Liver (tissue), 9 donors: ENCODE data around the gene CEP83. TPM values are rescaled to one million over a fixed set of nuclear protein-coding genes. Genes with fewer than 3 reads are reported as not detected.

Experiments
- DNase-seq: peaks from one replicate; pipeline ENCODE4 v3.0.0-alpha.2; 2017; ENCODE audit warnings: low spot score
- H3K27ac ChIP-seq, 2 donors: one replicate each; pipeline ENCODE4 v1.7.0; 2013; ENCODE audit warnings: inconsistent platforms in 2 of 2, low read length in 2 of 2, control low read depth in 1 of 2, low read depth in 1 of 2, mild to moderate bottlenecking in 1 of 2
- H3K27me3 ChIP-seq, 4 donors: one replicate each; pipeline versions ENCODE4 v1.6.1 to v1.7.0; 2013; ENCODE audit warnings: low read length in 3 of 4, inconsistent platforms in 1 of 4, mild to moderate bottlenecking in 1 of 4, moderate library complexity in 1 of 4; ENCODE audit not compliant: control insufficient read depth in 4 of 4, insufficient read depth in 4 of 4
- H3K36me3 ChIP-seq, 4 donors: one replicate each; pipeline versions ENCODE4 v1.6.1 to v1.7.0; 2013; ENCODE audit warnings: low read length in 3 of 4, mild to moderate bottlenecking in 3 of 4, low read depth in 1 of 4, moderate library complexity in 1 of 4; ENCODE audit not compliant: control insufficient read depth in 4 of 4, insufficient read depth in 3 of 4
- H3K4me1 ChIP-seq, 4 donors: one replicate each; pipeline versions ENCODE4 v1.6.1 to v1.7.0; 2013; ENCODE audit warnings: low read length in 3 of 4, mild to moderate bottlenecking in 3 of 4, moderate library complexity in 1 of 4; ENCODE audit not compliant: control insufficient read depth in 4 of 4, insufficient read depth in 4 of 4
- H3K4me3 ChIP-seq, 3 donors: one replicate each; pipeline versions ENCODE4 v1.6.1 to v1.7.0; 2013; ENCODE audit warnings: low read length in 3 of 3, control low read depth in 1 of 3, low read depth in 1 of 3, mild to moderate bottlenecking in 1 of 3
- H3K9ac ChIP-seq, 2 donors: one replicate each; pipeline ENCODE4 v1.7.0; 2013; ENCODE audit warnings: low read length in 2 of 2, mild to moderate bottlenecking in 2 of 2, moderate library complexity in 2 of 2, control low read depth in 1 of 2, low read depth in 1 of 2
- H3K9me3 ChIP-seq, 4 donors: one replicate each; pipeline versions ENCODE4 v1.6.1 to v1.7.0; 2013; ENCODE audit warnings: low read length in 3 of 4; ENCODE audit not compliant: control insufficient read depth in 4 of 4
- EGR1 ChIP-seq, 2 donors: IDR thresholded peaks; 2 replicates each; pipeline ENCODE4 v1.6.1; 2016 to 2018; ENCODE audit warnings: antibody characterized with exemption in 2 of 2, low read depth in 2 of 2
- FOXA1 ChIP-seq: IDR thresholded peaks from 2 replicates; pipeline ENCODE4 v1.6.1; 2016; ENCODE audit warnings: antibody characterized with exemption
- FOXA2 ChIP-seq: IDR thresholded peaks from 2 replicates; pipeline ENCODE4 v1.6.1; 2016; ENCODE audit warnings: antibody characterized with exemption
- GABPA ChIP-seq, 2 donors: IDR thresholded peaks in 1 of 2; conservative IDR thresholded peaks in 1 of 2; 2 replicates each; pipeline ENCODE4 v1.6.1; 2016; ENCODE audit warnings: antibody characterized with exemption in 2 of 2, mild to moderate bottlenecking in 1 of 2, moderate library complexity in 1 of 2
- HNF4A ChIP-seq, 2 donors: conservative IDR thresholded peaks; 2 replicates each; pipeline ENCODE4 v1.6.1; 2016; ENCODE audit warnings: antibody characterized with exemption in 2 of 2, mild to moderate bottlenecking in 2 of 2
- HNF4G ChIP-seq: IDR thresholded peaks from 2 replicates; pipeline ENCODE4 v1.6.1; 2016; ENCODE audit warnings: antibody characterized with exemption
- RXRA ChIP-seq, 2 donors: IDR thresholded peaks; 2 replicates each; pipeline ENCODE4 v1.6.1; 2017 to 2018; ENCODE audit warnings: antibody characterized with exemption in 2 of 2, mild to moderate bottlenecking in 1 of 2
- TAF1 ChIP-seq: conservative IDR thresholded peaks from 2 replicates; pipeline ENCODE4 v1.6.1; 2016; ENCODE audit warnings: antibody characterized with exemption, mild to moderate bottlenecking
- YY1 ChIP-seq: IDR thresholded peaks from 2 replicates; pipeline ENCODE4 v1.6.1; 2016; ENCODE audit warnings: antibody characterized with exemption, mild to moderate bottlenecking
- WGBS: extraction: QIAGEN DNeasy Blood & Tissue Kit; methylation state at CpG from one replicate; pipeline ENCODE4 v1.1.7; 2013; 5-methylcytosine and 5-hydroxymethylcytosine counted together
- polyA plus RNA-seq, 2 donors: library from polyadenylated mRNA; stranded (reverse) in 1 of 2; unstranded in 1 of 2; fragments of 200-250 nt in 1 of 2; fragments of >200 nt in 1 of 2; fragmentation: Nextera tagmentation in 1 of 2; extraction: Ambion mirVana in 1 of 2; gene quantifications; one replicate each; pipeline versions ENCODE4 v1.2.1 to v1.2.3, GENCODE V29; 2013 to 2015
- total RNA-seq, 2 donors: library from RNA; depleted of rRNA; stranded (reverse); fragments of >200 nt; gene quantifications; one replicate each; pipeline ENCODE4 v1.2.3, GENCODE V29; 2014
- TF ChIP-seq, protein P1 (sequence below): IDR thresholded peaks from 2 replicates; pipeline ENCODE4 v1.6.1; 2016; ENCODE audit warnings: antibody characterized with exemption, mild to moderate bottlenecking
- TF ChIP-seq, protein P2 (sequence below): IDR thresholded peaks from 2 replicates; pipeline ENCODE4 v1.6.1; 2016; ENCODE audit warnings: antibody characterized with exemption
- TF ChIP-seq, protein P3 (sequence below): fragments of 150-350 bp; IDR thresholded peaks from 2 replicates; pipeline ENCODE4 v1.5.1; 2017; ENCODE audit warnings: improper control_type of control experiment, low read depth, low read length; ENCODE audit not compliant: missing input control
- TF ChIP-seq, protein P4 (sequence below): IDR thresholded peaks from 2 replicates; pipeline ENCODE4 v1.6.1; 2016; ENCODE audit warnings: antibody characterized with exemption
- donor health status: healthy.
- donor health status: healthy.
- donor health status: healthy.
- donor health status: healthy.
- donor health status: healthy.

Gene CEP83
- total and polyA plus RNA-seq, 4 donors = 1.9 to 8.4 (median 5.2) TPM

DNA sequence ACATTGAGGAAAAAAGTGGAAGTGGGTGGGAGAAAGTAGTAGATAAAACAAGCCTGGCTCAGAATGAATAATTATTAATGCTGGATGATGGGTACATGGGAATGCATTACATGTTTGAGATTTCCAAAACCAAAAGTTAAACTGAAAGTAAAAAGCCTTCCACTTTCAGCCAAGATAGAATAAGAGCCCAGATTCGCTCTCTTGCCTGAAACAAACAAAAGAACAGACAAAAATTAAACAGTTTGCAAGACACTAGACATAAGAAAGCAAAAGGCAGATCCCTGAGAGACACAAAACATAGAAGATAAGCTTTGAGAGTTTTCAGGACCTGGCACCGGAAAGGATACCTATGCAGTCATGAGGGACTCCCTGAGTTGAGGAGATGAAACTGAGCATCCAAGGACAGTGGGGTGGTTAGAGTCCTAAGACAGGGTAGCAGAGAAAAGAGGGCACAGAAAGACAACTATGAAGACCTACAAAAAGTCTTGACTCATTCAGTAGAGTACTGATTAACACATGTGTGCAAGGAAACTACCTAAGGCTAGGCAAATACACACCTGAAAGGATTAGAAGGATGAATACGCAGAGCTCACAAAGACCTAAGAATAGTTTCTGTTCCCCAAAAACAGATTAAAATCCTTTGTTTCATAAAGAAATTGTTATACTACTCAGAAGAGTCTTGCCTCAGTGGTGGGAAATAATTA lies 54.1 kb downstream of the CEP83 start:
- H3K9me3 ChIP-seq = no peaks in the 10 kb centered on the region
- H3K27ac ChIP-seq = no peak overlapping the region
- TF ChIP-seq TAF1 (no peak), GABPA (IDR thresholded peaks at IDR 0.05 in 1 of 2, conservative IDR thresholded peaks at IDR 0.05 in 1 of 2) (no peak), YY1 (no peak), RXRA (IDR thresholded peaks at IDR 0.05) (no peak)
- TF ChIP-seq, protein P1, sequence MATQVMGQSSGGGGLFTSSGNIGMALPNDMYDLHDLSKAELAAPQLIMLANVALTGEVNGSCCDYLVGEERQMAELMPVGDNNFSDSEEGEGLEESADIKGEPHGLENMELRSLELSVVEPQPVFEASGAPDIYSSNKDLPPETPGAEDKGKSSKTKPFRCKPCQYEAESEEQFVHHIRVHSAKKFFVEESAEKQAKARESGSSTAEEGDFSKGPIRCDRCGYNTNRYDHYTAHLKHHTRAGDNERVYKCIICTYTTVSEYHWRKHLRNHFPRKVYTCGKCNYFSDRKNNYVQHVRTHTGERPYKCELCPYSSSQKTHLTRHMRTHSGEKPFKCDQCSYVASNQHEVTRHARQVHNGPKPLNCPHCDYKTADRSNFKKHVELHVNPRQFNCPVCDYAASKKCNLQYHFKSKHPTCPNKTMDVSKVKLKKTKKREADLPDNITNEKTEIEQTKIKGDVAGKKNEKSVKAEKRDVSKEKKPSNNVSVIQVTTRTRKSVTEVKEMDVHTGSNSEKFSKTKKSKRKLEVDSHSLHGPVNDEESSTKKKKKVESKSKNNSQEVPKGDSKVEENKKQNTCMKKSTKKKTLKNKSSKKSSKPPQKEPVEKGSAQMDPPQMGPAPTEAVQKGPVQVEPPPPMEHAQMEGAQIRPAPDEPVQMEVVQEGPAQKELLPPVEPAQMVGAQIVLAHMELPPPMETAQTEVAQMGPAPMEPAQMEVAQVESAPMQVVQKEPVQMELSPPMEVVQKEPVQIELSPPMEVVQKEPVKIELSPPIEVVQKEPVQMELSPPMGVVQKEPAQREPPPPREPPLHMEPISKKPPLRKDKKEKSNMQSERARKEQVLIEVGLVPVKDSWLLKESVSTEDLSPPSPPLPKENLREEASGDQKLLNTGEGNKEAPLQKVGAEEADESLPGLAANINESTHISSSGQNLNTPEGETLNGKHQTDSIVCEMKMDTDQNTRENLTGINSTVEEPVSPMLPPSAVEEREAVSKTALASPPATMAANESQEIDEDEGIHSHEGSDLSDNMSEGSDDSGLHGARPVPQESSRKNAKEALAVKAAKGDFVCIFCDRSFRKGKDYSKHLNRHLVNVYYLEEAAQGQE = no peak
- TF ChIP-seq, protein P2, sequence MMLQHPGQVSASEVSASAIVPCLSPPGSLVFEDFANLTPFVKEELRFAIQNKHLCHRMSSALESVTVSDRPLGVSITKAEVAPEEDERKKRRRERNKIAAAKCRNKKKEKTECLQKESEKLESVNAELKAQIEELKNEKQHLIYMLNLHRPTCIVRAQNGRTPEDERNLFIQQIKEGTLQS = no peak
- peak overlapping the region in 2 of 3 donors; percentile 37 to 59 for H3K4me3 ChIP-seq
- WGBS = 70% methylated on average over 3 of the region's 3 CpGs
- H3K4me1 ChIP-seq = peaks cover 0 to 3% (median 1%) of the 10 kb centered on the region in 4 donors
- no peak for DNase-seq
- H3K36me3 ChIP-seq = no peaks in the 10 kb centered on the region
- H3K9ac ChIP-seq = peak overlapping the region in 1 of 2 donors; percentile 47
- no peaks in the 10 kb centered on the region for H3K27me3 ChIP-seq

DNA sequence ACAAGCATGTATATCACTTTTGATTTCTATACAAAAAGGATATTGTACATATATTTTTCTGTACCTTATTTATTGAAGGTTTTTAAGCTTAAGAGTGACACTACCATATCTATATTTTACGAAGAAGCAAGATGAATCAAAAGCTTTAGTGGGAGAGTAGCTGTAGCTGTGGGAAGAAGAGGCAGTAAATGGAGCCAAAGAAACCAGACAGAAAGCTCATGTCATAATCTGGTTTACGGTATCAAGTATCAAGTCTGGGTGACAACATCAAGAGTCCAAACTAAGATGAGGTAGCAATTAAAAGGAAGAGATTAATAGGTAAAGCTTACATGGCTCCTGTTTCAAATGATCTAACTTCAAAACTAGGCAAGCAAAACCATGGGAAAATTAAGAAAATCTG lies 54.8 kb downstream of the CEP83 start:
- H3K9me3 ChIP-seq = no peaks in the 10 kb centered on the region
- H3K27ac ChIP-seq = no peak overlapping the region
- H3K4me3 ChIP-seq = no peak overlapping the region
- no peaks in the 10 kb centered on the region for H3K27me3 ChIP-seq
- WGBS = 67% methylated on average over 2 of the region's 2 CpGs
- no peak overlapping the region for H3K9ac ChIP-seq
- DNase-seq = no peak
- TF ChIP-seq, protein P3, sequence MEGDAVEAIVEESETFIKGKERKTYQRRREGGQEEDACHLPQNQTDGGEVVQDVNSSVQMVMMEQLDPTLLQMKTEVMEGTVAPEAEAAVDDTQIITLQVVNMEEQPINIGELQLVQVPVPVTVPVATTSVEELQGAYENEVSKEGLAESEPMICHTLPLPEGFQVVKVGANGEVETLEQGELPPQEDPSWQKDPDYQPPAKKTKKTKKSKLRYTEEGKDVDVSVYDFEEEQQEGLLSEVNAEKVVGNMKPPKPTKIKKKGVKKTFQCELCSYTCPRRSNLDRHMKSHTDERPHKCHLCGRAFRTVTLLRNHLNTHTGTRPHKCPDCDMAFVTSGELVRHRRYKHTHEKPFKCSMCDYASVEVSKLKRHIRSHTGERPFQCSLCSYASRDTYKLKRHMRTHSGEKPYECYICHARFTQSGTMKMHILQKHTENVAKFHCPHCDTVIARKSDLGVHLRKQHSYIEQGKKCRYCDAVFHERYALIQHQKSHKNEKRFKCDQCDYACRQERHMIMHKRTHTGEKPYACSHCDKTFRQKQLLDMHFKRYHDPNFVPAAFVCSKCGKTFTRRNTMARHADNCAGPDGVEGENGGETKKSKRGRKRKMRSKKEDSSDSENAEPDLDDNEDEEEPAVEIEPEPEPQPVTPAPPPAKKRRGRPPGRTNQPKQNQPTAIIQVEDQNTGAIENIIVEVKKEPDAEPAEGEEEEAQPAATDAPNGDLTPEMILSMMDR = no peak
- TF ChIP-seq FOXA2 = no peak
- no peak for TF ChIP-seq HNF4G
- TF ChIP-seq, protein P1 = no peak
- no peak for TF ChIP-seq EGR1 (IDR thresholded peaks at IDR 0.05; ENCODE audit: low read depth in 2 of 2)
- TF ChIP-seq, protein P4, sequence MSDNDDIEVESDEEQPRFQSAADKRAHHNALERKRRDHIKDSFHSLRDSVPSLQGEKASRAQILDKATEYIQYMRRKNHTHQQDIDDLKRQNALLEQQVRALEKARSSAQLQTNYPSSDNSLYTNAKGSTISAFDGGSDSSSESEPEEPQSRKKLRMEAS = no peak
- TF ChIP-seq FOXA1 = no peak
- TF ChIP-seq HNF4A (conservative IDR thresholded peaks at IDR 0.05) = no peak
- peaks cover 0 to 3% (median 1%) of the 10 kb centered on the region in 4 donors for H3K4me1 ChIP-seq
- no peaks in the 10 kb centered on the region for H3K36me3 ChIP-seq
